Measurements from ENCODE around the gene PI4KA.
"Not testable (repeated sequence)": the region's sequence is repeated elsewhere in the genome, so short reads cannot be mapped to it uniquely, and the experiment has no call there.

Gene PI4KA

GRCh38 chr22:20746431-20747189 is 112.0 kb downstream of the PI4KA start:
- no peak for DNase-seq

- no peak for DNase-seq
Measured at GRCh38 chr22:20745119-20745518, 113.5 kb downstream of the PI4KA start.

- DNase-seq: no peak
Measured at GRCh38 chr22:20744456-20744855, 114.2 kb downstream of the PI4KA start.

GRCh38 chr22:20742764-20743163 is 115.8 kb downstream of the PI4KA start:
- DNase-seq: no peak

- DNase-seq: peak; percentile 25 to 44
Measured at GRCh38 chr22:20741634-20742581, 116.7 kb downstream of the PI4KA start.

GRCh38 chr22:20741008-20741633 is 117.5 kb downstream of the PI4KA start:
- no peak for DNase-seq

- no peak for DNase-seq
Measured at GRCh38 chr22:20740222-20740951, 118.2 kb downstream of the PI4KA start.

- no peak for DNase-seq
Measured at GRCh38 chr22:20738394-20739089, 120.1 kb downstream of the PI4KA start.

GRCh38 chr22:20736891-20737290 is 121.7 kb downstream of the PI4KA start:
- DNase-seq: not testable (repeated sequence)

GRCh38 chr22:20735356-20736162 is 123.1 kb downstream of the PI4KA start:
- DNase-seq: not testable (repeated sequence)

- DNase-seq: not testable (repeated sequence)
Measured at GRCh38 chr22:20732431-20732830, 126.2 kb downstream of the PI4KA start.

GRCh38 chr22:20729194-20729593 is 129.4 kb downstream of the PI4KA start:
- no peak for DNase-seq

- no peak for DNase-seq
Measured at GRCh38 chr22:20728523-20729190, 130.0 kb downstream of the PI4KA start.

- no peak for DNase-seq
Measured at GRCh38 chr22:20727118-20728015, 131.2 kb downstream of the PI4KA start.

GRCh38 chr22:20725987-20726558 is 132.5 kb downstream of the PI4KA start:
- no peak for DNase-seq

- no peak for DNase-seq
Measured at GRCh38 chr22:20724676-20725454, 133.7 kb downstream of the PI4KA start.

GRCh38 chr22:20721409-20722218 is 137.0 kb downstream of the PI4KA start:
- DNase-seq: no peak
